ENCODE data around the gene STXBP3. TPM values are rescaled to one million over a fixed set of nuclear protein-coding genes. Genes with fewer than 3 reads are reported as not detected.

The STXBP3 gene
- total and polyA plus RNA-seq, 4 donors = 10.9 to 33.0 (median 23.2) TPM

- no peak overlapping the region for H3K9ac ChIP-seq (ENCODE audit: low read depth in 1 of 2, low read length in 2 of 2)
- H3K27ac ChIP-seq (ENCODE audit: low read depth in 1 of 2, low read length in 2 of 2) = no peak overlapping the region
- DNase-seq (ENCODE audit: low spot score) = no peak
- no peaks in the 10 kb centered on the region for H3K9me3 ChIP-seq (ENCODE audit: control insufficient read depth in 4 of 4, low read length in 3 of 4)
- H3K4me3 ChIP-seq (ENCODE audit: low read depth in 1 of 3, low read length in 3 of 3) = no peak overlapping the region
- H3K4me1 ChIP-seq (ENCODE audit: control insufficient read depth in 4 of 4, insufficient read depth in 4 of 4, low read length in 3 of 4) = no peaks in the 10 kb centered on the region
- H3K36me3 ChIP-seq (ENCODE audit: control insufficient read depth in 4 of 4, insufficient read depth in 3 of 4, low read depth in 1 of 4, low read length in 3 of 4) = no peaks in the 10 kb centered on the region
- TF ChIP-seq FOXA2 (IDR thresholded peaks at IDR 0.05) (no peak), RAD21 (IDR thresholded peaks at IDR 0.05) (no peak), HNF4A (conservative IDR thresholded peaks at IDR 0.05) (no peak)
- H3K27me3 ChIP-seq (ENCODE audit: control insufficient read depth in 4 of 4, insufficient read depth in 4 of 4, low read length in 3 of 4) = no peaks in the 10 kb centered on the region
These were observed 102.3 kb downstream of the STXBP3 start for GRCh38 chr1:108848806-108849205.

GRCh38 chr1:108850929-108851328, 104.5 kb downstream of the STXBP3 start:
- Histone ChIP-seq H3K9ac (ENCODE audit: low read depth in 1 of 2, low read length in 2 of 2) (no peak overlapping the region), H3K36me3 (ENCODE audit: control insufficient read depth in 4 of 4, insufficient read depth in 3 of 4, low read depth in 1 of 4, low read length in 3 of 4) (no peaks in the 10 kb centered on the region), H3K27ac (ENCODE audit: low read depth in 1 of 2, low read length in 2 of 2) (no peak overlapping the region), H3K4me1 (ENCODE audit: control insufficient read depth in 4 of 4, insufficient read depth in 4 of 4, low read length in 3 of 4) (no peaks in the 10 kb centered on the region), H3K9me3 (ENCODE audit: control insufficient read depth in 4 of 4, low read length in 3 of 4) (no peaks in the 10 kb centered on the region), H3K4me3 (ENCODE audit: low read depth in 1 of 3, low read length in 3 of 3) (no peak overlapping the region), H3K27me3 (ENCODE audit: control insufficient read depth in 4 of 4, insufficient read depth in 4 of 4, low read length in 3 of 4) (no peaks in the 10 kb centered on the region)
- TF ChIP-seq HNF4G (IDR thresholded peaks at IDR 0.05) = no peak
- TF ChIP-seq RXRA (IDR thresholded peaks at IDR 0.05) = no peak
- no peak for TF ChIP-seq ZBTB33 (IDR thresholded peaks at IDR 0.05)
- DNase-seq (ENCODE audit: low spot score) = no peak
- 86% methylated on average over 7 of the region's 7 CpGs for WGBS

GRCh38 chr1:108851567-108851966, 105.1 kb downstream of the STXBP3 start:
- no peaks in the 10 kb centered on the region for H3K36me3 ChIP-seq (ENCODE audit: control insufficient read depth in 4 of 4, insufficient read depth in 3 of 4, low read depth in 1 of 4, low read length in 3 of 4)
- no peak overlapping the region for H3K9ac ChIP-seq (ENCODE audit: low read depth in 1 of 2, low read length in 2 of 2)
- H3K9me3 ChIP-seq (ENCODE audit: control insufficient read depth in 4 of 4, low read length in 3 of 4) = no peaks in the 10 kb centered on the region
- no peaks in the 10 kb centered on the region for H3K27me3 ChIP-seq (ENCODE audit: control insufficient read depth in 4 of 4, insufficient read depth in 4 of 4, low read length in 3 of 4)
- TF ChIP-seq ATF3 (IDR thresholded peaks at IDR 0.05) (no peak), GABPA (IDR thresholded peaks at IDR 0.05 in 1 of 2, conservative IDR thresholded peaks at IDR 0.05 in 1 of 2) (no peak), FOXA2 (IDR thresholded peaks at IDR 0.05) (no peak), ZBTB33 (IDR thresholded peaks at IDR 0.05) (no peak), SP1 (IDR thresholded peaks at IDR 0.05) (no peak), HNF4G (IDR thresholded peaks at IDR 0.05) (no peak), HNF4A (conservative IDR thresholded peaks at IDR 0.05) (no peak), REST (IDR thresholded peaks at IDR 0.05) (no peak), RXRA (IDR thresholded peaks at IDR 0.05) (no peak), EGR1 (IDR thresholded peaks at IDR 0.05; ENCODE audit: low read depth in 2 of 2) (no peak), JUND (IDR thresholded peaks at IDR 0.05) (no peak), CTCF (IDR thresholded peaks at IDR 0.05; ENCODE audit: low read depth, low read length, missing input control) (no peak), RAD21 (IDR thresholded peaks at IDR 0.05) (no peak), FOXA1 (IDR thresholded peaks at IDR 0.05) (no peak), NR2F2 (IDR thresholded peaks at IDR 0.05) (no peak), MAX (IDR thresholded peaks at IDR 0.05) (no peak), YY1 (IDR thresholded peaks at IDR 0.05) (no peak), TAF1 (conservative IDR thresholded peaks at IDR 0.05) (no peak)
- 76% methylated on average over 4 of the region's 4 CpGs for WGBS
- H3K27ac ChIP-seq (ENCODE audit: low read depth in 1 of 2, low read length in 2 of 2) = no peak overlapping the region
- no peaks in the 10 kb centered on the region for H3K4me1 ChIP-seq (ENCODE audit: control insufficient read depth in 4 of 4, insufficient read depth in 4 of 4, low read length in 3 of 4)
- no peak overlapping the region for H3K4me3 ChIP-seq (ENCODE audit: low read depth in 1 of 3, low read length in 3 of 3)
- DNase-seq (ENCODE audit: low spot score) = no peak

Measured in liver (tissue), 9 donors.